HG03108 (cell line): ENCODE measurements around the gene PIAS3.
"Not testable (repeated sequence)": the region's sequence is repeated elsewhere in the genome, so short reads cannot be mapped to it uniquely, and the experiment has no call there.

ENCODE experiments used
- ATAC-seq: cut with Tn5 transposase; IDR thresholded peaks from one replicate; pipeline ENCODE4 v1.9.1; 2021; ENCODE audit warnings: moderate library complexity; ENCODE audit not compliant: unreplicated experiment

PIAS3 gene

DNA sequence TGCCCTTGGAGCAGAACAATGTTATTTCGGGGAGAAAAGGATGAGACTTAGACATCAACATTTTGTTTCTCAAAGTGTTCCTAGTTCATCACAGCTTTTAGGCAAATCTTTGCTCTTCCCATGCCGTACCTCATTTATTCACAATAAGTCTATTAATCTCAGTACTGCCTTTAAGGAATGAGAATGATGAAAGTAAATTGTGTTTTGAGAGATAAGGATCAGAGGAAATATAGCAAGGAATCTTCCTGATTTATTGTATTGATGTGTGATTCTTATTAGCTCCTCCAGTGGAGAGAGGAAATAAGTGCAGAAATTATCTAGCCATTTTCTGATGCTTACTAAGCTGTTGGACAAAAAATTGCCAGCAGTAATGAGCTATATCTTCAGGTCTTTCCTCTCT is 32.9 kb downstream of the PIAS3 start:
- ATAC-seq, result no peak

DNA sequence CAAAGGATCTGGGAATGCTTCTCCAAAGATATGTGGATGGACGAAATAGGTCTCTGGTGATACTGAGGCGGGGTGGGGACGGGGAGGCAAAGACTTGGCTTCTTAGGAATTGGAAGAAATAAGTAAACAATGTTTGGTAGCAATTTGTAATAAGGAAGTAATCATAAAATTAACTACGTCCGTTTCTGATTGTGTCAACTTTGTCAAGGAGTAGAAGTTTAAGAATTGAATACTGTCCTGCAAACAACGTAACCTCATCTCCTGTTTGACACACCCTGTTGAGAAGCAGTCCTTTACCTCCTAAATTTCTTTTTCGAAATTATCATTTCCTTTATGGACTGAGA is 34.4 kb downstream of the PIAS3 start:
- ATAC-seq, result no peak

DNA sequence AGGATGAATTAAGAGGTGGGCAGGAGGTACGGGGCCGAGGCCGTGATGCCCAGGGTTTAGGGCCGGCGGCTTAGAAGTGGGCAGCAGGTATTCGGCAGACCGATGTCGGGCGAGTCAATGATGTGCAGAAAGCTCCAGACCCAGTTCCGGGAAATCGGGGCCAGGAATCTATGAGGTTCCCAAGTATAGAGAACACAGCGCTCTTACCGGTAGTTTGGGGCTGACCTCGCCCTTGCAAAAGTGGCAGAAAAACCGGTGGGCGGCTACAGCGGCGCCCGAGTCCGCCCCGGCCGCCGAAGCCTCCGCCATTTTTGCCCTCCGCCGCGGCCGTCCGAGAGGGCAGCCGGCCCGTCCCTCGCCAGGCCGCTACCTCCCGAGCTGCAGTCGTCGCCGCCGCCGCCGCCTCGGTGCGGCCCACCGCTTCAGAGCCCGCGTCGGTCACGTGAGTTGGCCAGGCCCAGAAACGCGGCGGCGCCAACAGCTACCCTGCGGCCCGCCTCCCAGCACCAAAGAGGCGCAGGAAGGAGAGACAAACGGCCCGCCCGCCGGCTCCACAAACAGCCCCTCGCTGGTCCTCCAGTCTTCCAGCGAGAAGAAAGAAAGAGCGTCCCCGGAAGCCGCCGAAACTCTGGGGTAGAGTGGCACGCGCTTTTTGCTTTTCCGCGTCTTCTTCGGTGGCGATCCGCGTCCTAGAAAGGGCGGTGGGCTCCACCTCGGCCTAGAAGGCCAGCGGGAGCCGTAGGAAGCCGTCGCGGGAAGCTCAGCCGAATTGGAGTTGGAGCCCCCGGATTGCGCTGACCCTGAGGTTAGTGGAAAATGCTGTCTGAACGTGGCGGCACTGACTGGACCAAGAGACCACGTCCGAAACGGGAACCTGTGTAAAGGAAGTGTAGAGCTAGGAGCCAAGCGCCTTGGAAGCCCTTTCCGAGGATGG is 35.0 kb downstream of the PIAS3 start, which contains the start of the genes POLR3C and RNF115:
POLR3C (plus strand) TSS at position 636 of the 934 bp plus-strand sequence. CDS start 1,577 bp downstream, outside the sequence.
RNF115 (minus strand) TSS at position 531 of the 934 bp plus-strand sequence; CDS start at position 309, 222 bp downstream.
- peak; percentile 78 for ATAC-seq

GRCh38 chr1:145822779-145823331 is 36.0 kb downstream of the PIAS3 start:
- ATAC-seq, result not testable (repeated sequence)

DNA sequence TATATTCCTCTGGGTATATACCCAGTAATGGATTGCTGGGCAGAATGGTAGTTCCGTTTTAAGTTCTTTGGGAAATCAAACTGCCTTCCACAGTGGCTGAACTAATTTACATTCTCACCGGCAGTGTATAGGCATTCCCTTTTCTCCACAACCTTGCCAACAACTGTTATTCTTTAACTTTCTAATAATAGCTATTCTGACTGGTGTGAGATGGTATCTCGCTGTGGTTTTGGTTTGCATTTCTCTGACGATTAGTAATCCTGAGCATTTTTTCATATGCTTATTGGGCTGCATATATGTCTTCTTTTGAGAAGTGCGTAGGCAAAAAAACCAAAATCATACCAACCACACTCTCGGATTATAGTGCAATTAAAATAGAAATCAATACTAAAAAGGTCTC is 40.8 kb downstream of the PIAS3 start:
- ATAC-seq, result not testable (repeated sequence)

DNA sequence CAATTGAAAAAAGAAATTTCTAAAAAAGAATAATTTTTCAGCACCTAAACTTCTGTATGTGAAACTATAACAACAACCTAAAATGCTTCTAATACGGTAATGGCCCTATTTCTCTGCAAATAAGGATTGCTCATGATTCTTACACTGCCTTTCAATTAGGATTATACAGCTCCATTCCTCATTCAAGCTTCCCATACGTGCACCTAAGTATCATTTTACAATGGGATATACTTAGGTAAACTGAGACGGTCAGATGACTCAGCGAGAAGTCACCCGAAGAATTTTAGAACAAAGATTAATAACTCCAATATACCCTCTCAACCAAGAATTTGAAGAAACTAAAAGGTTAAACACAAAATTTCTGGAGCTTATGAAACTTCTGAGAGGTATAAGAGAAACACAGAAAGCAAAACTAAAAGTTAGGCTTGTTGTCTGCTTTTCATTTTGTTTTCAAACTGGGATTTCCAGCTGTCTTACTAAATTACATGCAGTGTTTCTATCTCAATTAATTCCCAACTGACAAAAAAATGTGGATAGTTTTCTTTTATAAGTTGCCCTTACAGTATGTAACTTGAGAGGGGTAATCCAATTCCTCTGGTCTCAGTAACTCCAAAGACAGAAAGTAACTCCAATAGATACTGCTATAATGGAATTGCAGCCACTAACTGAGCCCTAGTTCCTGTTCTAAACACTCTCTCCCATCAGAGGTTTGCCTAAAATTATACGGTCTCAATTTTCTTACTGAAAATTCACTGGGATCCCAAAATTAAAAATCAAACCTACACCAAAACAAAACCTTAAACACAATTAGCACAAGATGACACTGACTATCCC is 45.7 kb downstream of the PIAS3 start:
- not testable (repeated sequence) for ATAC-seq

DNA sequence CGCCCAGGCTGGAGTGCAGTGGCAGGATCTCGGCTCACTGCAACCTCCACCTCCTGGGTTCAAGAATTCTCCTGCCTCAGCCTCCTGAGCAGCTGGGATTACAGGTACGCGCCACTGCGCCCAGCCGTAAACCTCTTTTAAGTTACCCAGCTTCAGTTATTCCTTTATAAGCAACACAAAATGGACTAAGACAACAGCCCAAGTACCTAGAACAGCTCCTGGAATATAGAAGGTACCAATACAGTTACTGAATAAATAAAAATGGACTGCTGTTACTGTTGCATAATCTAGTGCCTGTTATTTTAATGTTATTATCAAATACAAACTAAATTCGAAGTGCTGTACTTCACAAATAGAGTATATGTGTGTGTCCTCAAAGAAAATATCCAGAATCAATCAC is 52.0 kb downstream of the PIAS3 start:
- no peak for ATAC-seq

DNA sequence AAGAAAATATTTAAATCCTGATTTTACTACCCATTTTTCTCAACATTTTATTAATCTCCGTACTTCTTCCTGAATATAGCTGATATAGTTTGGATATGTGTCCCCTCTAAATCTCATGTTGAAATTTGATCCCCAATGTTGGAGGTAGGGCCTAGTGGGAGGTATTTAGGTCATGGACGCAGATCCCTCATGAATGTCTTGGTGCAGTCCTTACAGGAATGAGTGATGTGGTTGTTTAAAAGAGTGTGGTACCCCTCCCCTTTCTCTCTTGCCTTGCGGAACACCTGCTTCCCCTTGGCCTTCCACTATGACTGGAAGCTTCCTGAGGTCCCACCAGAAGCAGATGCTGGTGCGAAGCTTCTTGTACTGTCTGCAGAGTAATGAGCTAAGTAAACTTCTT is 52.5 kb downstream of the PIAS3 start:
- ATAC-seq, result no peak

- ATAC-seq, result no peak
These were observed 53.8 kb downstream of the PIAS3 start for GRCh38 chr1:145805057-145805456.

- ATAC-seq, result no peak
These were observed 54.4 kb downstream of the PIAS3 start for GRCh38 chr1:145804235-145805045.

- no peak for ATAC-seq
These were observed 59.1 kb downstream of the PIAS3 start for GRCh38 chr1:145799806-145800205.
